HepG2 (cell line): ENCODE measurements around the gene NEURL1B. TPM values are rescaled to one million over a fixed set of nuclear protein-coding genes. Genes with fewer than 3 reads are reported as not detected.

Source experiments
- FOXK1 ChIP-seq: sonication (generic); formaldehyde crosslinking; IDR thresholded peaks from 2 replicates; pipeline ENCODE4 v1.4.0; 2020; ENCODE audit warnings: low read depth, missing genetic modification reagents, borderline replicate concordance
- FOXK2 ChIP-seq: fragments of 450-650 bp; IDR thresholded peaks from 2 replicates; pipeline ENCODE4 v1.6.1; 2016
- GABPB1 ChIP-seq: IDR thresholded peaks from 2 replicates; pipeline ENCODE4 v1.6.1; 2016; ENCODE audit warnings: mild to moderate bottlenecking, missing genetic modification reagents, moderate library complexity, missing compliant biosample characterization
- HNRNPLL ChIP-seq: fragments of 200-400 bp; formaldehyde crosslinking; IDR thresholded peaks from 2 replicates; pipeline ENCODE4 v1.6.1; 2017; ENCODE audit warnings: mild to moderate bottlenecking, low read depth, low read length; ENCODE audit not compliant: poor library complexity, severe bottlenecking
- HOXA7 ChIP-seq: sonication (generic); formaldehyde crosslinking; IDR thresholded peaks from 2 replicates; pipeline ENCODE4 v1.8.1; 2022; ENCODE audit warnings: mild to moderate bottlenecking, missing genetic modification reagents, moderate library complexity
- NONO ChIP-seq, 2 experiments: fragments of 450-650 bp in 1 of 2; sonication (generic) in 1 of 2; formaldehyde crosslinking in 1 of 2; IDR thresholded peaks in 1 of 2; conservative IDR thresholded peaks in 1 of 2; 2 replicates each; pipeline versions ENCODE4 v1.6.1 to v1.8.0; 2017 to 2022; ENCODE audit warnings: mild to moderate bottlenecking in 1 of 2, missing genetic modification reagents in 1 of 2, moderate library complexity in 1 of 2
- RFX5 ChIP-seq: IDR thresholded peaks from 2 replicates; pipeline ENCODE4 v1.6.1; 2011; ENCODE audit warnings: low read depth, low read length, improper control_type of control experiment
- SRSF1 ChIP-seq: fragments of 200-400 bp; formaldehyde crosslinking; optimal IDR thresholded peaks from 2 replicates; pipeline ENCODE3; 2017; ENCODE audit warnings: mild to moderate bottlenecking, low read depth, low read length, moderate library complexity
- ZNF598 ChIP-seq: sonication (generic); formaldehyde crosslinking; IDR thresholded peaks from 2 replicates; pipeline ENCODE4 v1.5.1; 2020; ENCODE audit warnings: mild to moderate bottlenecking, missing genetic modification reagents, borderline replicate concordance
- ZZZ3 ChIP-seq: sonication (generic); formaldehyde crosslinking; IDR thresholded peaks from 2 replicates; pipeline ENCODE4 v1.4.0; 2020; ENCODE audit warnings: missing genetic modification reagents, mild to moderate bottlenecking, borderline replicate concordance
- polyA plus RNA-seq, 8 experiments: library from polyadenylated mRNA; depleted of rRNA in 3 of 8; stranded (reverse) in 7 of 8; unstranded in 1 of 8; fragments of >200 nt; fragmentation: Illumina TruSeq in 4 of 8; extraction: Trizol in 4 of 8; gene quantifications; 2 replicates each; pipeline versions ENCODE4 v1.2.1 to v1.2.3, GENCODE V29; 2011 to 2016; ENCODE audit warnings: low read depth in 4 of 8, missing spikeins in 1 of 8, mixed read lengths in 1 of 8; ENCODE audit not compliant: insufficient read depth in 1 of 8
- total RNA-seq, 5 experiments: library from RNA; depleted of rRNA; stranded (reverse); fragments of >200 nt; fragmentation: Illumina TruSeq; extraction: Trizol; gene quantifications; 2 replicates each; pipeline ENCODE4 v1.2.3, GENCODE V29; 2016; ENCODE audit warnings: low read depth in 1 of 5
- TF ChIP-seq, protein P1 (sequence below): sonication (generic); formaldehyde crosslinking; IDR thresholded peaks from 2 replicates; pipeline ENCODE4 v1.5.1; 2020; ENCODE audit warnings: mild to moderate bottlenecking, missing genetic modification reagents, borderline replicate concordance
- TF ChIP-seq, protein P2 (sequence below): sonication (generic); formaldehyde crosslinking; IDR thresholded peaks from 2 replicates; pipeline ENCODE4 v1.4.0; 2020; ENCODE audit warnings: missing genetic modification reagents, mild to moderate bottlenecking, borderline replicate concordance
- TF ChIP-seq, protein P3 (sequence below): fragments of 450-650 bp; IDR thresholded peaks from 2 replicates; pipeline ENCODE4 v1.6.1; 2017; ENCODE audit warnings: mild to moderate bottlenecking
- TF ChIP-seq, protein P4 (sequence below): sonication (generic); formaldehyde crosslinking; IDR thresholded peaks from 2 replicates; pipeline ENCODE4 v1.4.0; 2020; ENCODE audit warnings: mild to moderate bottlenecking, missing genetic modification reagents
- TF ChIP-seq, protein P5 (sequence below): sonication (generic); formaldehyde crosslinking; IDR thresholded peaks from 2 replicates; pipeline ENCODE4 v1.4.0; 2020; ENCODE audit warnings: mild to moderate bottlenecking, low read depth, missing genetic modification reagents

Gene NEURL1B
- total and polyA plus RNA-seq, 2 of the 13 experiments (the other 11 are each of a cell fraction or from before 2014, with no cell fraction given) = 0.09 to 0.13 TPM

DNA sequence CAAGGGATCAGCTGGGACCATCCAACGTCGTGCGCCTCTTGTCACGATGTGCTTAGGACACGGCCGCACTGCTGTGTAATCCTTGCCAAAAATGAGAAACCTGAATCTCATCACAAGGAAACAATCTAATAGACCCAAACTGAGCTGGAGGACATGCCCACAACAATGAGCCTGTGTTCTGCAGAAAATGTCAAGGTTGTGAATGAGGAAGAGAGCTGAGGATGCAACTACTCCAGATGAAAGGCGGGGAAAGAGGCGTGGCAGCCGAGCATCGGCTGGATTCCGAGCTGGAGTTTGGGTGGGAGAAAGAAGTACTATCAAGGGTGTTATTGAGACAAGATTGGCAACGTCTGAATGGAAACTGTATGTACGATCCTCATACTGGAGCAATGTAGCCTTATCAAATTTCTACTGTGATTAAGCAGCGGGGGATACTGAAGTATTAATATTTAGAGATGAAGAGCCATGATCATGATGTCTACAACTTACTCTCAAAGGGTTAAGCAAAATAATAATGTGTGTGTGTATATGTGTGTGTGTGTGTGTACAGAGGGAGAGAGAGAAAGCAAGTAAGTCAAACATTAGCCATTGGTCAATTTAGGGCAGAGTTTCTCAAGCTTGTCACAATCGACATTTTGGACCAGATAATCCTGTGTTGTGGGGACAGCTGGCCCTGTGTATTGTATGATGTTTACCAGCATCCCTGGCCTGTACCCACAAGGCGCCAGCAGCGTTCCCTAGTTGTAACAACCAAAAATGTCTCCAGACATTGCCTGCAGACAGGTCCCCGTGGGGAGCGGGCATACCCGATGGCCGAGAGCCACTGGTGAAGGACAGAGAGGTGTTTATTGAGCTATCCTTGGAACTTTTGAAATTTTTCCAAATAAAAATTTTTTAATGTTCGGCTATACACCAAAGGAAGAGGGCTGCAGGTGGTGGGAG is 83.5 kb downstream of the NEURL1B start (continued):
- TF ChIP-seq, protein P1, sequence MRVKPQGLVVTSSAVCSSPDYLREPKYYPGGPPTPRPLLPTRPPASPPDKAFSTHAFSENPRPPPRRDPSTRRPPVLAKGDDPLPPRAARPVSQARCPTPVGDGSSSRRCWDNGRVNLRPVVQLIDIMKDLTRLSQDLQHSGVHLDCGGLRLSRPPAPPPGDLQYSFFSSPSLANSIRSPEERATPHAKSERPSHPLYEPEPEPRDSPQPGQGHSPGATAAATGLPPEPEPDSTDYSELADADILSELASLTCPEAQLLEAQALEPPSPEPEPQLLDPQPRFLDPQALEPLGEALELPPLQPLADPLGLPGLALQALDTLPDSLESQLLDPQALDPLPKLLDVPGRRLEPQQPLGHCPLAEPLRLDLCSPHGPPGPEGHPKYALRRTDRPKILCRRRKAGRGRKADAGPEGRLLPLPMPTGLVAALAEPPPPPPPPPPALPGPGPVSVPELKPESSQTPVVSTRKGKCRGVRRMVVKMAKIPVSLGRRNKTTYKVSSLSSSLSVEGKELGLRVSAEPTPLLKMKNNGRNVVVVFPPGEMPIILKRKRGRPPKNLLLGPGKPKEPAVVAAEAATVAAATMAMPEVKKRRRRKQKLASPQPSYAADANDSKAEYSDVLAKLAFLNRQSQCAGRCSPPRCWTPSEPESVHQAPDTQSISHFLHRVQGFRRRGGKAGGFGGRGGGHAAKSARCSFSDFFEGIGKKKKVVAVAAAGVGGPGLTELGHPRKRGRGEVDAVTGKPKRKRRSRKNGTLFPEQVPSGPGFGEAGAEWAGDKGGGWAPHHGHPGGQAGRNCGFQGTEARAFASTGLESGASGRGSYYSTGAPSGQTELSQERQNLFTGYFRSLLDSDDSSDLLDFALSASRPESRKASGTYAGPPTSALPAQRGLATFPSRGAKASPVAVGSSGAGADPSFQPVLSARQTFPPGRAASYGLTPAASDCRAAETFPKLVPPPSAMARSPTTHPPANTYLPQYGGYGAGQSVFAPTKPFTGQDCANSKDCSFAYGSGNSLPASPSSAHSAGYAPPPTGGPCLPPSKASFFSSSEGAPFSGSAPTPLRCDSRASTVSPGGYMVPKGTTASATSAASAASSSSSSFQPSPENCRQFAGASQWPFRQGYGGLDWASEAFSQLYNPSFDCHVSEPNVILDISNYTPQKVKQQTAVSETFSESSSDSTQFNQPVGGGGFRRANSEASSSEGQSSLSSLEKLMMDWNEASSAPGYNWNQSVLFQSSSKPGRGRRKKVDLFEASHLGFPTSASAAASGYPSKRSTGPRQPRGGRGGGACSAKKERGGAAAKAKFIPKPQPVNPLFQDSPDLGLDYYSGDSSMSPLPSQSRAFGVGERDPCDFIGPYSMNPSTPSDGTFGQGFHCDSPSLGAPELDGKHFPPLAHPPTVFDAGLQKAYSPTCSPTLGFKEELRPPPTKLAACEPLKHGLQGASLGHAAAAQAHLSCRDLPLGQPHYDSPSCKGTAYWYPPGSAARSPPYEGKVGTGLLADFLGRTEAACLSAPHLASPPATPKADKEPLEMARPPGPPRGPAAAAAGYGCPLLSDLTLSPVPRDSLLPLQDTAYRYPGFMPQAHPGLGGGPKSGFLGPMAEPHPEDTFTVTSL (CRISPR knock-in tag) = peak; percentile 41; the same call in 1 of the 2 replicates
- TF ChIP-seq ZZZ3 (CRISPR knock-in tag) (no peak), RFX5 (no peak), SRSF1 (no peak), FOXK2 (no peak), NONO (IDR thresholded peaks at IDR 0.05) (no peak), NONO (CRISPR knock-in tag; conservative IDR thresholded peaks at IDR 0.05) (no peak), FOXK1 (CRISPR knock-in tag) (peak; percentile 38; the same call in 1 of the 2 replicates), GABPB1 (no peak), HOXA7 (CRISPR knock-in tag) (no peak), ZNF598 (no peak), HNRNPLL (no peak)
- TF ChIP-seq, protein P2, sequence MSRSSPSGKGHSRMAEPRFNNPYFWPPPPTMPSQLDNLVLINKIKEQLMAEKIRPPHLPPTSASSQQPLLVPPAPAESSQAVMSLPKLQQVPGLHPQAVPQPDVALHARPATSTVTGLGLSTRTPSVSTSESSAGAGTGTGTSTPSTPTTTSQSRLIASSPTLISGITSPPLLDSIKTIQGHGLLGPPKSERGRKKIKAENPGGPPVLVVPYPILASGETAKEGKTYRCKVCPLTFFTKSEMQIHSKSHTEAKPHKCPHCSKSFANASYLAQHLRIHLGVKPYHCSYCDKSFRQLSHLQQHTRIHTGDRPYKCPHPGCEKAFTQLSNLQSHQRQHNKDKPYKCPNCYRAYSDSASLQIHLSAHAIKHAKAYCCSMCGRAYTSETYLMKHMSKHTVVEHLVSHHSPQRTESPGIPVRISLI (CRISPR knock-in tag) = no peak
- TF ChIP-seq, protein P3, sequence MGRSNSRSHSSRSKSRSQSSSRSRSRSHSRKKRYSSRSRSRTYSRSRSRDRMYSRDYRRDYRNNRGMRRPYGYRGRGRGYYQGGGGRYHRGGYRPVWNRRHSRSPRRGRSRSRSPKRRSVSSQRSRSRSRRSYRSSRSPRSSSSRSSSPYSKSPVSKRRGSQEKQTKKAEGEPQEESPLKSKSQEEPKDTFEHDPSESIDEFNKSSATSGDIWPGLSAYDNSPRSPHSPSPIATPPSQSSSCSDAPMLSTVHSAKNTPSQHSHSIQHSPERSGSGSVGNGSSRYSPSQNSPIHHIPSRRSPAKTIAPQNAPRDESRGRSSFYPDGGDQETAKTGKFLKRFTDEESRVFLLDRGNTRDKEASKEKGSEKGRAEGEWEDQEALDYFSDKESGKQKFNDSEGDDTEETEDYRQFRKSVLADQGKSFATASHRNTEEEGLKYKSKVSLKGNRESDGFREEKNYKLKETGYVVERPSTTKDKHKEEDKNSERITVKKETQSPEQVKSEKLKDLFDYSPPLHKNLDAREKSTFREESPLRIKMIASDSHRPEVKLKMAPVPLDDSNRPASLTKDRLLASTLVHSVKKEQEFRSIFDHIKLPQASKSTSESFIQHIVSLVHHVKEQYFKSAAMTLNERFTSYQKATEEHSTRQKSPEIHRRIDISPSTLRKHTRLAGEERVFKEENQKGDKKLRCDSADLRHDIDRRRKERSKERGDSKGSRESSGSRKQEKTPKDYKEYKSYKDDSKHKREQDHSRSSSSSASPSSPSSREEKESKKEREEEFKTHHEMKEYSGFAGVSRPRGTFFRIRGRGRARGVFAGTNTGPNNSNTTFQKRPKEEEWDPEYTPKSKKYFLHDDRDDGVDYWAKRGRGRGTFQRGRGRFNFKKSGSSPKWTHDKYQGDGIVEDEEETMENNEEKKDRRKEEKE = no peak
- TF ChIP-seq, protein P4, sequence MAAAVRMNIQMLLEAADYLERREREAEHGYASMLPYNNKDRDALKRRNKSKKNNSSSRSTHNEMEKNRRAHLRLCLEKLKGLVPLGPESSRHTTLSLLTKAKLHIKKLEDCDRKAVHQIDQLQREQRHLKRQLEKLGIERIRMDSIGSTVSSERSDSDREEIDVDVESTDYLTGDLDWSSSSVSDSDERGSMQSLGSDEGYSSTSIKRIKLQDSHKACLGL = no peak
- TF ChIP-seq, protein P5, sequence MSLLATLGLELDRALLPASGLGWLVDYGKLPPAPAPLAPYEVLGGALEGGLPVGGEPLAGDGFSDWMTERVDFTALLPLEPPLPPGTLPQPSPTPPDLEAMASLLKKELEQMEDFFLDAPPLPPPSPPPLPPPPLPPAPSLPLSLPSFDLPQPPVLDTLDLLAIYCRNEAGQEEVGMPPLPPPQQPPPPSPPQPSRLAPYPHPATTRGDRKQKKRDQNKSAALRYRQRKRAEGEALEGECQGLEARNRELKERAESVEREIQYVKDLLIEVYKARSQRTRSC (CRISPR knock-in tag) = no peak
